T follicular helper cell (primary cell): ENCODE data around the gene KRTAP15-1.

Source experiments
- DNase-seq: peaks from one replicate; pipeline ENCODE4 v3.0.0-alpha.2; 2020; ENCODE audit warnings: low read depth

Gene KRTAP15-1

DNA sequence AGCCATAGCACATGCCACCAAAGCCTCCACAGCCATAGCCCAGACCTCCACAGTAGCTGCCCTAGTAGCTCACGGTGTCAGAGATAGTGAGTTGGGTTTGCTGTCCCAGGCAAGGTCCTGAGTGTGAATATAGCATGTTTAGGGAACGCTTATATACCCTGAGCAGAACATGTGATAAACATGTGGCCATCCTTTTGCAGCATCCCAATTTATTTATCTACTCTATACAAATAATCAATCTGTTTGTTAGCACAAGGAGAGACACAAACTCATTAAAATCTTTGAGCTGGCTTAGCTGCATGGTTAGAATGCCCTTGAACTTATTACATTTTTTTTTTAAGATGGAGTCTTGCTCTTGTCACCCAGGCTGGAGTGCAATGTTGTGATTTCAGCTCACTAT, 47.3 kb downstream of the KRTAP15-1 start, which contains the start of gene KRTAP19-2:
TSS of gene KRTAP19-2 (minus strand) at position 101 of the 400 bp plus-strand sequence. CDS start at position 13, 88 bp downstream.
- no peak for DNase-seq
